Mucosa of stomach (tissue), 1 donor: ENCODE results near the gene ELFN2.
A peak's percentile ranks its signal among the peaks of the same experiment; 100 is the strongest.

Experiments used
- H3K27me3 ChIP-seq: one replicate; pipeline ENCODE4 v1.7.0; 2013; ENCODE audit warnings: mild to moderate bottlenecking, low read length; ENCODE audit not compliant: control insufficient read depth, insufficient read depth
- H3K36me3 ChIP-seq: one replicate; pipeline ENCODE4 v1.7.0; 2013; ENCODE audit warnings: low read length; ENCODE audit not compliant: control insufficient read depth, insufficient read depth
- H3K4me1 ChIP-seq: one replicate; pipeline ENCODE4 v1.7.0; 2013; ENCODE audit warnings: mild to moderate bottlenecking, low read length; ENCODE audit not compliant: control insufficient read depth, insufficient read depth
- H3K4me3 ChIP-seq: one replicate; pipeline ENCODE4 v1.7.0; 2013; ENCODE audit warnings: low read length
- H3K9ac ChIP-seq: one replicate; pipeline ENCODE4 v1.7.0; 2013; ENCODE audit warnings: mild to moderate bottlenecking, low read length, moderate library complexity
- H3K9me3 ChIP-seq: one replicate; pipeline ENCODE4 v1.7.0; 2013; ENCODE audit warnings: mild to moderate bottlenecking, low read length, moderate library complexity; ENCODE audit not compliant: control insufficient read depth
- donor health status: Pancreatic carcinoma.

The ELFN2 gene

DNA sequence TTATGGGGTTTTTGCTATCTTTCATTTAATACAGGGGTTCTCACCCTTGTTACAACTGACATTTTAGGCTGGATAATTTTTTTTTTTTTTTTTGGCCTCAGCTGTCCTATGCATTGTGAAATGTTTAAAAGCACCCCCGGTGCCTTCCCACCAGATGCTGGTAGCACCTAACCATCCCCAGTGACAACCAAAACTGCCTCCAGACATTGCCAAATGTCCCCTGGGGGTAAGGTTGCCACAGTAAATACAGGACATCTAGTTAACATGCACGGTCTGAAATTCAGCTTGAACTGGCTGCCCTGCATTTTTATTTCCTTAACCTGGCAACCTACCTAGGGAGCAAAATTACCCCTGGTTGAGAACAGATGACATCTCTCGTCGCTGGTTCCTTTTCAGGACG lies 72.6 kb downstream of the ELFN2 start:
- H3K4me1 ChIP-seq: no peaks in the 10 kb centered on the region
- no peaks in the 10 kb centered on the region for H3K9me3 ChIP-seq
- peaks cover 3% of the 10 kb centered on the region for H3K27me3 ChIP-seq
- H3K36me3 ChIP-seq: no peaks in the 10 kb centered on the region
- H3K4me3 ChIP-seq: no peak overlapping the region
- H3K9ac ChIP-seq: no peak overlapping the region

DNA sequence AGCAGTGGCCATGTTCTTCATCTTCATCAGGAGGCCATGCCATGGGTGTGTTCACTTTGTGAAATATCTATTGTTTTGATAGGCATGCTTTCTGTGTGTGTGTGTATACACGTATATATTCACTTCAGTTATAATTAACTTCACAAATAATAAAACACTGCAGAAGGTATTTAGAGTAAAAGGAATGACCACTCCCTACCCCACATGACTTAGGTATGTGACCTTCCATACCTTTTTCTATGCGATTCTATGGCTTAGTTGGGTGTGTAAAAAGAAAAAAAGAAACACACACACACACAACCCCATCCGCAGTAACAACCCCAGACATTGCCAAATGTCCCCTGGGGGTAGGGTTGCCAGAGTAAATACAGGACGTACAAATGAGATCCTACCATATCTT lies 73.0 kb downstream of the ELFN2 start:
- Histone ChIP-seq H3K4me1 (no peaks in the 10 kb centered on the region), H3K9me3 (no peaks in the 10 kb centered on the region), H3K27me3 (peaks cover 3% of the 10 kb centered on the region), H3K36me3 (no peaks in the 10 kb centered on the region), H3K9ac (no peak overlapping the region), H3K4me3 (no peak overlapping the region)

DNA sequence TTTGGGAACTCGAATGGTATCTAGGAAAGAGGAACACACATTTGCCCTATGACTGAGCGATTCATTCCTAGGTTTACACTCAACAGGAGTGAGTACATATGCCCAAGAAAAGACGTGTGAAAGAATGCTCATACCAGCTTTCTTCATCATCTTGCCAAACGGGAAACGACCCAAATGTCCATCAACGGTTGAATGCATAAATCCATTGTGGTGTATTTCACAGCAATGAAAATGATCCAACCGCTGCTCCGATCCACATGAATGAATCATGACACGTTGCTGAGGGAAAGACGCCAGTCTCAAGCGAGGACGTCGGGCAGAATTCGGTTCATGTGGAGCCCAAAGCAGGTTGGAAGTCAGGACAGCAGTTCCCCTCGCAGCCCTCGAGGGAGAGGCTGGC lies 73.4 kb downstream of the ELFN2 start:
- no peaks in the 10 kb centered on the region for H3K9me3 ChIP-seq
- H3K9ac ChIP-seq: no peak overlapping the region
- H3K4me3 ChIP-seq: no peak overlapping the region
- H3K4me1 ChIP-seq: no peaks in the 10 kb centered on the region
- H3K27me3 ChIP-seq: peaks cover 3% of the 10 kb centered on the region
- H3K36me3 ChIP-seq: no peaks in the 10 kb centered on the region

DNA sequence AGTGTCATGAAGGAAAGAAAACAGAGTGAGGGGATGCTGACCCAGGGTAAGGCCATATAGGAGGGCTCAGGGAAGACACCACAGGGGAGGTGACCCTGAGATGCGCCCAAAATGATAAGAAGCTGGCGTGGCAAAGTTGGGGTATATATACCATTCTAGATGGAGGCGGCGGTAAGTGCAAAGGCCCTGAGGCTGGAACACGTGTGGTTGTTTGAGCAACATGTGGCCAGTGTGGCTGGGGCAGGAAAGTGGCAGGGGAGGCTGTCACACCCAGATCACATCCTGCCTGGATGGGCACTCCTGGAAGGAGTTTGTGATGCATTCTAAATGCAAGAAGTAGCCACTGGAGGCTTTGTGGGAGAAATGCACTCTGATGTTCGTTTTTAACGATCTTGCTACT lies 74.8 kb downstream of the ELFN2 start:
- no peaks in the 10 kb centered on the region for H3K36me3 ChIP-seq
- H3K4me3 ChIP-seq: no peak overlapping the region
- H3K9ac ChIP-seq: no peak overlapping the region
- H3K27me3 ChIP-seq: peaks cover 3% of the 10 kb centered on the region
- no peaks in the 10 kb centered on the region for H3K4me1 ChIP-seq
- no peaks in the 10 kb centered on the region for H3K9me3 ChIP-seq

DNA sequence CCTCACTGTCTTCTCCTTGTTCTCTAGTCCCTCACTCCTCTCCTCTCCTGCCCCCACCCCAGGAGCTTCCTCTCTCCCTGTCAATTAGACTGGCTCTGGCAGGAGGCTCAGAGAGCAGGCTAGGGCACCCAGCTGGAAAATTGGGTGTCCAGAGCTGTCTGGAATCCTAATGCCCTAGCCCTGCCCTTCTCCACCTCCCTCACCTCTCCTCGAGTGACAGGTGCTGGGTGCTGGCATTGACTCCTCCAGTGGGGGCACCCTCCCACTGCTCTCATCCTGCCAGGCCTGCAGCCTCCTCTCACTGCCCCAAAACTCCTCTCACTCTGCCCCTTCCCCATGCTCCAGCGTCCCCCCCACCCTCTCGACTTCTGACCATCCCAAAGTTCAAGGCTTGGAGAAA lies 76.0 kb downstream of the ELFN2 start:
- Histone ChIP-seq H3K4me1 (peaks cover 5% of the 10 kb centered on the region), H3K27me3 (peaks cover 3% of the 10 kb centered on the region), H3K9me3 (no peaks in the 10 kb centered on the region), H3K36me3 (no peaks in the 10 kb centered on the region), H3K9ac (no peak overlapping the region), H3K4me3 (no peak overlapping the region)

DNA sequence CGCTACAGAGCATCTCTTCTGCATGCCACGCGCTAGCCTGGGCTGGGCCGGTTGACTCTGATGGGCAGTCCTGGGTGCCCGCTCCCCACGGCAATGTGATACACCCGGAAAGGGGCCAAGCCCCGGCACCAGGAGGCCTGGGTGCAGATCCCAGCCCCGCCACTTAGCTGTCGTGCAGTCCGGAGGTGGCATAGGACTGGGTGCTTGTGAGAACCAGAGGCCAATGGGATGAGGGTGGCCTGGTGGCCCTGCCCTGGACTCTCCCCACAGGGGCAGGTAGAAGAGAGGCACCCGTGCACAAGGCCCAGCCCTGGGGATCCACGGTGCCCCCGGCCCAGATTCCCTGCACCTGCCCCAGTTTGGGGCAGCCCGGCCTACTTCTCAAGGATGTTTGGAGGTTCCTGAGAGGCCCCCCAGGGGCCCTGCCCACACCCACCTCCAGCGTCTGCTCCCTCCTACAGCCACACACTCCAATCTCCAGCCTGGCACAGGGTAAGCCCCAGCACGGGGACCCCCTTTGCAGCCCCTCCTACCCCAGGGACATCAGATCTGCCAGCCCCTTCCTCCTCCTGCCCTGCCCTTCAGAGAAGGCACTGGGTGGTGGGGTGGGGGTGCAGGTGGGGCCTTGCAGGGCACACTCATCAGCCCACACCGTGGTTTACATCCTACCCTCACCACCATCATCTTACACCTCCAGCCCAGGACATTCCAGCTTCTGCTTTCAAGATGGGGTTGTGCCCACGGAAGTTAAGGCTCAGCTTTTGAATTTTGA lies 78.0 kb downstream of the ELFN2 start:
- Histone ChIP-seq H3K27me3 (no peaks in the 10 kb centered on the region), H3K4me3 (no peak overlapping the region), H3K4me1 (peaks cover 13% of the 10 kb centered on the region), H3K36me3 (no peaks in the 10 kb centered on the region), H3K9ac (no peak overlapping the region), H3K9me3 (no peaks in the 10 kb centered on the region)

DNA sequence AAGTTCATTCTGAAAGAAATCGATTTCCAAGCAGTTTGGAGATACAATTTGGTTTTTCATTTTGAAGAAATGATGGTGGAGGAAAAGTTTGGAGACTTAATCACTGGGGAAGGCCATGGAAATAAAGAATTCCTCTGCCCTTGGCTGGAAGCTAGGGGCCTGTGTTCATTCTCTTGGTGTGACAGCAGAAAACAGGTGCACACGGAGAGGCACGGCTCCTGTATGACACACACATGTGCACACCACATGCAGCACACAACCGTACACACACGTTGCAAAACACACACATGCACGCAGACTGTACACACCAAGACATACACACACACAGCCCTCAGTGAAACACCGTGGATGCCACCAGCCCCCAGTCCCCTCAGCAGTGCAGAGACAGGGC lies 80.8 kb downstream of the ELFN2 start:
- H3K4me1 ChIP-seq: peaks cover 13% of the 10 kb centered on the region
- no peaks in the 10 kb centered on the region for H3K9me3 ChIP-seq
- no peaks in the 10 kb centered on the region for H3K27me3 ChIP-seq
- no peak overlapping the region for H3K4me3 ChIP-seq
- no peak overlapping the region for H3K9ac ChIP-seq
- no peaks in the 10 kb centered on the region for H3K36me3 ChIP-seq

DNA sequence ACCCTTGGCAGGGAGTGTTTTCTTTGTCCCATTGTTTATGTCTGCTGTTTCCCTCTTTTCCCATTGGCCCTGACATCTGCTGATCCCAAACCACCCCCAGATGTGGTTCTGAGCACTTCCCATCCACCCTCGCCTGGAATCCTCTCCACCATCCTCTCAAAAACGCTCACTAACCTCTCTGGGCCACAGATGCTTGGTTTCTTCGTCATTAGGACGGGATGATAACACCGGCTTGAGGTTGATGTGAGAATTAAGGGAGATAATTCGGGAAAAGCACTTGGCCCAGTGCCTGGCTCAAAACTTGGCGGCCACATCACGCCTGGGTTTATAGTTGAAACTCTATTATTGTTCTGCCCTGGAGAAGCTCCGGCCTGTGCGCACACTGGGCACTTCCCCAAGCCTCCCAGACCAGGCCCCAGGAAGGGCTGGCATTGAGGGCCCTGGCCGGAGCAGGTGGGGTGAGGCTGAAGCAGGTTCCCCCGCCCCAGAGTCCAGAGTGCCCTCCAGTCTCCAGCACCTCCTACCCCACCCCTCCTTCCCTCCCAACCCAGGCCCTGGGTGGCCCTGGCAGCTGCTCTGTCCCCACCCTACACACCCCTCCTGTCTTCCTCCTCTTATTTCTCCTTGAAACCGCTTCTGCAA lies 81.3 kb downstream of the ELFN2 start:
- Histone ChIP-seq H3K4me1 (peaks cover 13% of the 10 kb centered on the region), H3K27me3 (no peaks in the 10 kb centered on the region), H3K4me3 (no peak overlapping the region), H3K9me3 (no peaks in the 10 kb centered on the region), H3K9ac (peak overlapping the region; percentile 9), H3K36me3 (no peaks in the 10 kb centered on the region)

DNA sequence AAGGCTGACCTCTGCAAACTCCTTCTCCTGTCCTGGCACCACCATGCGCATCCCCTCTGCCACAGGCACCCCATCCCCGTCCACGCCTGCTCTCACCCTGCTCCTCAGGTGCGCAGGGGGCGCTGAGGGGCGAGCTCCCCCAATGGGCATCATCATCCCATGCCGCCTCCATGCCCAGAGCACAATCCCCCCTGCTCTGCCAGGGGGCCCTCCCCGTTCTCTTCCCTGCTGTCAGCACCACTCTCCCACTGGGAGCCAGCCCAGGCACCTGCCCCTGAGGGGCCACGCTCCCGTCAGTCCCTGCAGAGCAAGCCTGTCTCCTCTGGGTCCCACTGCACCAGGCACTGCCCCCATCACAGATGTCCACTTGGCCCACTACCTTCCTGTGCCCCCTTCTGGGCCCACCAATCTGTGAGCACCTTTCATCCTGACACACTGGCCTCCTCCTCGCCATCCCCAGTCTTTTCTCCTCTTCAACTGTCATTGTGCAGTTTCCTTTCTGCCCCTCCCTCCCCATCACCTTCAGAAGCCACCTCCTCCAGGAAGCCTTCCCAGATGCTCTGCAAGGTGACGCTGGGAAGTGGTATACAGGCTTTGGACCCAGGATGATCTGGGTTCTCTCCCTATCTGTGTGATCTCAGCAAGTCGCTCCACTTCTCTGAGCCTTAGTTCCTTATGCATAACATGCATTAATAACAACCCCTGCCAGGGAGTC lies 82.4 kb downstream of the ELFN2 start:
- Histone ChIP-seq H3K4me3 (no peak overlapping the region), H3K27me3 (no peaks in the 10 kb centered on the region), H3K9me3 (no peaks in the 10 kb centered on the region), H3K9ac (no peak overlapping the region), H3K36me3 (no peaks in the 10 kb centered on the region), H3K4me1 (peaks cover 13% of the 10 kb centered on the region)

DNA sequence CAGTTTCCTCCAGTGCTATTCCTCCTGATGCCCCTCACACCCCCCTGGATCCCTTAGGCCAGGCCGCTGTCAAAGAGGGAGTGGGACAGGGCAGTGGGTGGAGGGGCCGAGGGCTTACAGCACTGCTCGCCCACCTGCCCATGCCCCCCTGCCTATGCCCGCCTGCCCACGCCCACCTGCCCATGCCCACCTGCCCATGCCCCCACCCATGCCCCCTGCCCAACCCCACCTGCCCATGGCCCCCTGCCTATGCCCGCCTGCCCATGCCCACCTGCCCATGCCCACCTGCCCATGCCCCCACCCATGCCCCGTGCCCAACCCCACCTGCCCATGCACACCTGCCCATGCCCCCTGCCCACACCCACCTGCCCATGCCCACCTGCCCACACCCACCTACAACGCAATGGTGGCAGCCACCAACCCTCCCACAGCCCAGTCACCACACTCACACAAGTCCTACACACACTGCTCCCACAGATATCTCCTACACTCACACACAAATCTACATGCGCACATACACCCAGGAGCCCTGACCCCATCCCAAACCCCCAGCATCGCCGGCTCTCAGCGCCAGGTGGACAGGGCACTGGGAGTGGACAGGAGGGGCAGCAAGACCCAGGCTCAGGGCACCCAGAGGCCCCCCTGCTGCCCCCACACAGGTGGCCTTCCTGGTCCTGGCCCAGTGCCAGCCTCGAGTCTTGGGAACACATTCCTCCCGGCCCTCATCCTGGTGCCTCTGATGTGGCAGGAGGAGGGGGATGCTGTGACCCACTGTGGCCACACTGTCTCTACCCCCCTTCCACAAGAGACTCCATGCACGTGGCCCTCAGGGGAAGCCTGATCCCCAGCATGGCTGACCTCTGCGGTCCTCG lies 83.2 kb downstream of the ELFN2 start:
- no peaks in the 10 kb centered on the region for H3K27me3 ChIP-seq
- H3K9me3 ChIP-seq: no peaks in the 10 kb centered on the region
- H3K36me3 ChIP-seq: no peaks in the 10 kb centered on the region
- no peak overlapping the region for H3K9ac ChIP-seq
- H3K4me1 ChIP-seq: peaks cover 17% of the 10 kb centered on the region
- H3K4me3 ChIP-seq: no peak overlapping the region

DNA sequence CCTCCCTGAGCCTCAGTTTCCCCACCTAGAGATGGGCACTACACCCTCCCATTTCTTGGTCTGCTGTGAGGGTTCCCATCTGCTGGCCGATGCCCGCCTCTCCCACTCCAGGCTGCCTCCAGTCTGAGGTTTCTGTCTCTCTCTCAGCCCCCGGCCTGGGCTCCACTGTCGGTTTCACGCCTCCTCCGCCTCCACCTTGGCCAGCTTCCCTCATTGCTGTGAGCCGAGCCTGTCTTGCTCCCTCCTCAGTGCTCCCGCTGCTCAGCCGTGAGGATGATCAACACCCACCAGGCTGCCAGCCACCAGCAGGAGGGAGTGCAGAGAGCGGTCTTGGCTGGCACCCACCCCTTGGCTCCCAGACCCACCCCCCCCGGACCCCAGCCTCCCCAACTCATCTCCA lies 83.9 kb downstream of the ELFN2 start:
- peaks cover 24% of the 10 kb centered on the region for H3K4me1 ChIP-seq
- H3K27me3 ChIP-seq: no peaks in the 10 kb centered on the region

More for the DNA sequence above, 83.9 kb downstream of the ELFN2 start:
- H3K4me3 ChIP-seq: no peak overlapping the region
- H3K9ac ChIP-seq: no peak overlapping the region
- no peaks in the 10 kb centered on the region for H3K9me3 ChIP-seq
- H3K36me3 ChIP-seq: no peaks in the 10 kb centered on the region
